ENCODE data around the gene PRPF19.

PRPF19 gene

GRCh38 chr11:60937811-60938210, 31.4 kb upstream of the PRPF19 start:
- no peak for DNase-seq (ENCODE audit: low read depth in 2 of 2)

- DNase-seq (ENCODE audit: low read depth in 2 of 2), result no peak
Observed at GRCh38 chr11:60937144-60937527, 30.8 kb upstream of the PRPF19 start.

- no peak for DNase-seq (ENCODE audit: low read depth in 2 of 2)
Observed at GRCh38 chr11:60936467-60937143, 30.2 kb upstream of the PRPF19 start.

- no peak for DNase-seq (ENCODE audit: low read depth in 2 of 2)
Observed at GRCh38 chr11:60935676-60936442, 29.5 kb upstream of the PRPF19 start.

GRCh38 chr11:60934790-60935605, 28.6 kb upstream of the PRPF19 start:
- no peak for DNase-seq (ENCODE audit: low read depth in 2 of 2)

- DNase-seq (ENCODE audit: low read depth in 2 of 2), result no peak
Observed at GRCh38 chr11:60934124-60934789, 27.9 kb upstream of the PRPF19 start.

- no peak for DNase-seq (ENCODE audit: low read depth in 2 of 2)
Observed at GRCh38 chr11:60933416-60934123, 27.2 kb upstream of the PRPF19 start.

- no peak for DNase-seq (ENCODE audit: low read depth in 2 of 2)
Observed at GRCh38 chr11:60932605-60933356, 26.4 kb upstream of the PRPF19 start.

- DNase-seq (ENCODE audit: low read depth in 2 of 2), result no peak
Observed at GRCh38 chr11:60931917-60932316, 25.5 kb upstream of the PRPF19 start.

GRCh38 chr11:60930394-60930793, 24.0 kb upstream of the PRPF19 start:
- DNase-seq (ENCODE audit: low read depth in 2 of 2), result no peak

GRCh38 chr11:60929764-60930163, 23.4 kb upstream of the PRPF19 start:
- no peak for DNase-seq (ENCODE audit: low read depth in 2 of 2)

- no peak for DNase-seq (ENCODE audit: low read depth in 2 of 2)
Observed at GRCh38 chr11:60928563-60929001, 22.2 kb upstream of the PRPF19 start.

GRCh38 chr11:60927600-60927999, 21.2 kb upstream of the PRPF19 start:
- no peak for DNase-seq (ENCODE audit: low read depth in 2 of 2)

- no peak for DNase-seq (ENCODE audit: low read depth in 2 of 2)
Observed at GRCh38 chr11:60927061-60927592, 20.7 kb upstream of the PRPF19 start.

- DNase-seq (ENCODE audit: low read depth in 2 of 2), result no peak
Observed at GRCh38 chr11:60926500-60926899, 20.1 kb upstream of the PRPF19 start.

GRCh38 chr11:60925868-60926267, 19.5 kb upstream of the PRPF19 start:
- no peak for DNase-seq (ENCODE audit: low read depth in 2 of 2)

GRCh38 chr11:60924906-60925853, 18.8 kb upstream of the PRPF19 start:
- no peak for DNase-seq (ENCODE audit: low read depth in 2 of 2)

- DNase-seq (ENCODE audit: low read depth in 2 of 2), result no peak
Observed at GRCh38 chr11:60924110-60924905, 17.9 kb upstream of the PRPF19 start, which contains the start of gene TMEM132A. Gene TMEM132A, plus strand, starts transcription at chr11:60924460. Its CDS starts 174 bp downstream, at chr11:60924634.
